ELR (cell line): ENCODE data around the gene KIFAP3.
"Not testable (repeated sequence)": the region's sequence is repeated elsewhere in the genome, so short reads cannot be mapped to it uniquely, and the experiment has no call there.

Experiments
- DNase-seq: peaks from one replicate; pipeline ENCODE4 v3.0.0-alpha.2; 2015; ENCODE audit warnings: low read depth

The KIFAP3 gene

GRCh38 chr1:169924063-169924462 is 150.4 kb downstream of the KIFAP3 start:
- no peak for DNase-seq

- no peak for DNase-seq
Measured at GRCh38 chr1:169921080-169921479, 153.4 kb downstream of the KIFAP3 start.

GRCh38 chr1:169918927-169919326 is 155.6 kb downstream of the KIFAP3 start:
- no peak for DNase-seq

- not testable (repeated sequence) for DNase-seq
Measured at GRCh38 chr1:169918220-169918619, 156.3 kb downstream of the KIFAP3 start.

GRCh38 chr1:169915150-169915549 is 159.3 kb downstream of the KIFAP3 start:
- no peak for DNase-seq

- peak; percentile 59 for DNase-seq
Measured at GRCh38 chr1:169914531-169914930, 160.0 kb downstream of the KIFAP3 start.

- no peak for DNase-seq
Measured at GRCh38 chr1:169909499-169909898, 165.0 kb downstream of the KIFAP3 start.

GRCh38 chr1:169906938-169907337 is 167.6 kb downstream of the KIFAP3 start:
- no peak for DNase-seq

- no peak for DNase-seq
Measured at GRCh38 chr1:169904834-169905233, 169.7 kb downstream of the KIFAP3 start.

GRCh38 chr1:169902751-169903150 is 171.7 kb downstream of the KIFAP3 start:
- no peak for DNase-seq

- no peak for DNase-seq
Measured at GRCh38 chr1:169901115-169901514, 173.4 kb downstream of the KIFAP3 start.

GRCh38 chr1:169900571-169900970 is 173.9 kb downstream of the KIFAP3 start:
- no peak for DNase-seq

GRCh38 chr1:169899519-169900217 is 174.8 kb downstream of the KIFAP3 start:
- DNase-seq = no peak

GRCh38 chr1:169896013-169896412 is 178.5 kb downstream of the KIFAP3 start:
- DNase-seq = peak; percentile 43

GRCh38 chr1:169894424-169895145 is 179.9 kb downstream of the KIFAP3 start:
- DNase-seq = no peak

GRCh38 chr1:169893645-169894423 is 180.7 kb downstream of the KIFAP3 start, which contains the start of gene SCYL3:
TSS of gene SCYL3 (minus strand) at chr1:169893896. CDS start at chr1:169888840, 5,056 bp downstream.
- DNase-seq = peak; percentile 98

GRCh38 chr1:169892927-169893644 is 181.4 kb downstream of the KIFAP3 start:
- peak; percentile 44 for DNase-seq

- DNase-seq = peak; percentile 12
Measured at GRCh38 chr1:169892176-169892926, 182.1 kb downstream of the KIFAP3 start.

- no peak for DNase-seq
Measured at GRCh38 chr1:169891539-169891885, 183.0 kb downstream of the KIFAP3 start.

GRCh38 chr1:169890761-169891538 is 183.5 kb downstream of the KIFAP3 start:
- no peak for DNase-seq

- no peak for DNase-seq
Measured at GRCh38 chr1:169889871-169890270, 184.6 kb downstream of the KIFAP3 start.
